Middle frontal gyrus (tissue), 1 donor: ENCODE data around the gene DGKE.

Source experiments
- DNase-seq: peaks from one replicate; pipeline ENCODE4 v3.0.0-alpha.2; 2015; ENCODE audit warnings: low spot score; ENCODE audit errors: extremely low spot score

Gene DGKE

DNA sequence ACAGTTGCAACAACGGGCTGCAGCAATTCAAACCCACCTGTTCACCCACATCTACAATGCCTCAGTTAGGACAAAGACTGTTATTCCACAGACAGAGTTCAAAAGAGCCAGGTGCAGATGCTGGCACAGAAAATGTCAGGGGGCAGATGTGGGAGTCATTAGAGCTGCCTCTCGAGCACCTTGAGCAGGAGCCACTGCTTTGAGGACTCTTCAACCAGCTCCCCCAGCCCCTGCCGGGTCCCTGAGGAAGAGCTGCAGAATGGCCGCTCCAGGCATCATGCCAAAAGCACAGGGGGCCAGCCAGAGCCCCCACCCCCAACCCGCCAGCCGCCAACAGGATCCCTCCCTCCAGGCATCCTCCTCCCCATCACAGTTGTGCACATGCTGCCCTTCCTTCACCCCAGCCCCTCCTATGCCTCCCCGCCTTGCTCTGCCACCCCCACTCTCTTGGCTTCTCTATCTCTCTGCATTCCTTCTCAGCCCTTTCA is 21.0 kb upstream of the DGKE start:
- DNase-seq: no peak

DNA sequence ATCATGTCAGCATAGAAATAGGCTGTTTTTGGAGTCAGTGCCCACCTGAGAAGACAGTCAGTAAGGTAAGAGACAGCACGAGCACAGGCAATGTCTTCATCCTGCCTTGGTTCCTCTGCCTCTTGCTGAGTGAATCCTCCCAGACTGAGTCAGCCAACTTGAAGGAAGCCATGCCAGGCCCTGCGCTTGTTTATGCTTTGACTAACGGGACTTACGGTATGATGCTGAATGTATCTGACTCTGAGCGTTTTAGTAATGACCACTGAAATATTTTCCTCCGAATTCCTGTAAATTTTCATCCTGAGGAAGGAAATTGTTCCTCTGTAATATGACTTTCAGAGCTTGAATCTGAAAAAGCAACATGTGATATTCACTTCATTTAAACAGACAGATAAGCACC is 18.2 kb upstream of the DGKE start:
- DNase-seq: no peak

DNA sequence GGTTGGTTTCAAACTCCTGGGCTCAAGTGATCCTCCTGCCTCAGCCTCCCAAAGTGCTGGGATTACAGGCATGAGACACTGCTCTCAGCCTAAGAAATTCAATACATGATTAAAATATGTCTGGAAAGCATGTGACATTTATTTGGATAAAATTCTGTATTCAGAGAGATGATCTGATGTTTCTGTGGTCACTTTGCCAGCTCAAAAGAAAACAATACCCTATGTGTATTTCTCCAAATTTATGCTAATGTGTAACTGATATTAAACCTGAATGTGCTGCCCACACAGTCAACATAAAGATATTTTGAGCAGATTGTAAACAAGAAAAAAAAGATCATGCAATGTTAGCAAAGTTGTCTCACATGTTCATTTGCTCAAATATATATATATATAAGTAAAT is 16.9 kb upstream of the DGKE start:
- no peak for DNase-seq

DNA sequence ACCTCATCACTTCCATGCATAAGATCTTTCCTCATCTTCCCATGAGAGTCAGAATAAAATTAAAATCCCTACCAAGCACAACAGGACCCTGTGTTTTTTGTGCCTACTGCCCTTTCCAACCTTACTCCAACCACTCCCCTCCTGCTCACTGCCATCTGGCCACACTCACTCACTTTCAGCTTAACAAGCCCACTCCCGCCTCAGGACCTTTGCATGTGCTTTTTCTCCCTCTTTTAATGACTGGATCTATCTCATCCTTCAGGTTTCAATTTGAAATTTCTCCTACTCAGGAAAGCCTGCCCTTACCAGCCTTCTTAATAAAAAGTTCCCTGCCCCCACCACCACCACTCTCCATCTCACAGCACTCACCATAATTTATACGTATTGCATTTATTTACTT is 14.9 kb upstream of the DGKE start:
- DNase-seq: no peak

DNA sequence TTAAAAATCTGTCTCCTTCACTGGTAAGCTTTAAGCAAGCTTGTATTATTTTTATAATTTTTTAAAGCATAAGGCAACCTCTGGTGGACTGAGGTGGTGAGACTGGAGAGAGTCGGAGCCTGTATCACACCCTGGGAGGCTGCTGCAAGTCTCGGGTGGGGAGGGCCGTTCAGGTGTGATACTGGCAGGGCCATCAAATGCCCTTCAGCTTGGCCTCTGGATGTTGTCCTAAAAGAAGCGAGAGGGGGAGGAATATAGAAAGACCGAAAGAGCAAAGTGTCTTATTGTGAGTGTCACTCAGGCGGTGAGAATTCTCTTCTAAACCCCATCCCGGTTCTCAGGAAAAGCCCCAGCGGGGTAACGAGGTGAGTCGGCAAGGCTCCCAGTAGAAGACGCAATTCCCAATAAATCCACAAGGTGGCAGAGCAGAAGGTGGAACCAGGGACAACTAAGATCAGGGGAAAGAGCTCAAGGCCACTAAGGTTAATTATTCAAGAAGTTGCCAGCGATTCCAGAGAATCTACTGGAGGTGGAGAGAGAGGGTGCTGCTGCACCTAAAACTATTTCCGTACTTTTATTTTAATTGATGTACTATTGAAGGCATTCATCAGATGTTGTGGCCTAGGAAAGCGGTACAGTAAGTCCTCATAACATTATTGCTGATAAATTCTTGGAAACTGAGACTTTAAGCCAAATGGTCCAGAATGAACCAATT is 14.4 kb upstream of the DGKE start:
- DNase-seq: no peak

DNA sequence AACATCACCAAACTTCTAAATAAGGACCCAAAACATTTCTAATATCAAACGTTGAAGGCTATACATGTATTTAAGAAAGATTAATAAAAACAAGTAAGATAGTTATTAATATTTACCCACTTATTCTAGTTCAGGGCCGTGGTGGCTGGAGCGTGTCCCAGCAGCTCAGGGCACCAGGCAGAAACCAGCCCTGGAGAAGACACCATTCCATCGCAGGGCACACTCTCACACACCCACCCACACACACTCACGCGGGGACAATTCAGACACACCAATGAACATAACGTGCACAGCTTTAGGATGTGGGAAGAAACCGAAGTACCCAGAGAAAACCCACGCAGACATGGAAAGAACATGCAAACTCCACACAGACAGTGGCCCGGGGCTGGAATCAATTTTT is 13.7 kb upstream of the DGKE start:
- DNase-seq: no peak

DNA sequence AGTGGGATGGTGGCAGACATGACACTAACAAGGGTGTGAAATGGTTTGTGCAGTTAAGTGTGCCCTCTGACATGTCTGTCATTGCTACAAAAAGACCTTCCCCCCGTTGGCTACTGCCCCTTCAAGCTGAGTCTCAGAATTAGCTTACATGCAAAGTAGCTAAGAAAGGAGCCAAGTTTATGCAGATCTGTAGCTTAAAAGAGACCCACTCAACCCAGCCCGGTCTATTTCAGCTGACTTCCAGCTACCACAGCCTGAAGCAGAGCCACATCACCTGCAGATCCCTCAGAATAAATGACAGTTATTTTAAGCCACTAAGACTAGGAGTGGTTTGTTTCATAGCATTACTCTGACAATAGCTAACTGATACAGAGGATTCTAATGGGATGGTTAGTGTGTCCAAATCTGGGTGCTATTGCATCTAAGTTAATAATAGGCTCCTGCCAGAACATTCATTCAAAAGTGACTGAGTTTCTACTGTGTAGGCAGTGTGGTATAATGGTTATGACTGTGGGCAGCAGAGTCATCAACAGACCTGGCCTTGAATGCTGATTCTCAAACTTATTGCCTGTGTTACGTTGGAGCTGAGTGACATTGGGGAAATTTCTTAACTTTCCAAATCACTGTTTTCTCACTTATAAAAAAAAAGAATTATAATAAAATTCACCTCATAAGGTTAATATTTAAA is 12.0 kb upstream of the DGKE start:
- no peak for DNase-seq

DNA sequence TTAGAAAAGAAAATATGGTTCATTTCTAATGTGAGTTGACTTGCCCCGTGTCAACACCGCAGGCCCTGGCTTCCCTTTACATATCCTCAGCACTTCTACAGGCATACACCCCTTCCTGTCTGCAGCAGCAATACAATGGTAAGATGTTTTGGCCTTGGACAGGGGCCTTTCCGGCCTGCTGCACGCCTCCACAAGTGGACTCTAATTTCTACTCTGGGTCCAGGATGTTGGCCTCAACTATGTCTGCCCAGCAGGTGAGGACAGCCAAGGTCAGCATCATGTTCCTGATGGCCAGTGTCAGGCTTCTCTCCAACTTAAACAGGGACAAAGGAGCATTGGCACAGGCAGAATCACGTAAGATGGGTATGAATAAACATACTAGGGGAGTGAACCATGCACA is 11.2 kb upstream of the DGKE start:
- DNase-seq: no peak

DNA sequence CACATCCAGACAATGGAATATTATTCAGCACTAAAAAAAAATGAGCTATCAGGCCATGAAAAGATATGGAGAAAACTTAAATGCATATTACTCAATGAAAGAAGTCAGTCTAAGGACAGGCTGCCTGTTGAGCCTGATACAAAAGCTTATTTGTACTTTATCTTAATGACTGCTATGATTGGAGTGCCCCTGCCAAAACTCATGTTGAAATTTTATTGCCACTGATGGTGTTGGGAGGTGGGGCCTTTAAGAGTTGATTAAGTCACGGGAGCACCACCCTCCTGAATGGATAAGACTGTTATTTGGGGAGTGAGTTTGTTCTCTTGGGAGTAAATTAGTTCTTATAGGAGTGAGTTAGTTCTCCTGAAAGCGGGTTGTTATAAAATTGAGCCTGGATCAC is 10.1 kb upstream of the DGKE start:
- DNase-seq: no peak

DNA sequence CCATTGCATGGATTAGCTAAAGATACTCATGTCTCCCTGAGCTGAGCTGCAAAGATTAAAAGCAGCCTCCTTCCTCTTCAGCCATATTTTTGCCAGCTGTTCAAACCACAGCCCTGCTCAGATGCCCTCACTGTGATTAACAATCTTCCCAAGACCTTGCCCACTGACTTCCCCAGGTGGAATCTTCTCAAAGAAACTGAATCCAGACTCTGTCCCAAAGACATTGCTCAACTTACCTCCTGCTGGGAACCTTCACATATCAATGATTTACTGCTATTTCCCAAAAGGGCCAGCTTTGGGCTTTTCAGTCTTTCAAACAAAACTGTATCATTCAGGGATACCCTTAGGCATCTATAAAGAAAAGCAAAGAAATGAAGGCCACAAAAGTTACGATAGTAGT is 9.4 kb upstream of the DGKE start:
- no peak for DNase-seq

DNA sequence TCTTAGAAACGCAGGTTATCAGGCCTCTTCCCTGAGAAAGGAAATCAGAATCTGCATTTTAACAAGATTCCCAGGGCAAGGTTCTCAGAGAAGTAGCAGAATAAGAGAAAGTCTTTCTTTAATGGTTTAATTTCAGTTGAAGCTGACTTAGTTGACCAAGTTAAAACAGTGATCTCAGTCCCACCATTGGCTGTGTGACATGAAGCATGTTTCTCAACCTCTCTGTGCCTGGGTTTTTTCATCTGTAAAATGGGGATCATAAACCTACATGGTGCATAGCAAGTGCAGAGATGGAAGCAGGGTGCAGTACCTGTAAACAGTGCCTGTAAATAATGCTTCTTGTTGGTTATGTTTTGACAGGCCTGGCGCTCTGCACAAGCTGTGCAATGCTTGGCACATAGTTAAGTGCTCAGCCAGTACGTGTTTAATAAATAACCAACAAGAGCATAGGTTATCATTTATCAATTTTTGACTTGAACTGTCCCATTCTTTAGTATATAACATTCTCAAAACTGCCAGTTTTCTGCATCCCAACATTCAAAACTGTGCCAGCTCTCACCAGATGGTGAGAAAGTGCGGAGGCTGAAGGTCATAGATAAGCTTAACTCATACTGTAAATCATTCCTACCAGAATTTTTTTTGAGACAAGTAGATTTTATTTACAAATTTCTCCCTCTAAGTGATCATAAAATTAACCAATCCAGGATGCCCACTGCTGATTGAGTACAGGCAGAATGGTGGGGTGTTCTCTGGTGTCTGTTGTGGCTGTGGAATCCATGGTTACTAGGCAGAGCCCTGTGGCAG is 7.1 kb upstream of the DGKE start:
- DNase-seq: no peak

DNA sequence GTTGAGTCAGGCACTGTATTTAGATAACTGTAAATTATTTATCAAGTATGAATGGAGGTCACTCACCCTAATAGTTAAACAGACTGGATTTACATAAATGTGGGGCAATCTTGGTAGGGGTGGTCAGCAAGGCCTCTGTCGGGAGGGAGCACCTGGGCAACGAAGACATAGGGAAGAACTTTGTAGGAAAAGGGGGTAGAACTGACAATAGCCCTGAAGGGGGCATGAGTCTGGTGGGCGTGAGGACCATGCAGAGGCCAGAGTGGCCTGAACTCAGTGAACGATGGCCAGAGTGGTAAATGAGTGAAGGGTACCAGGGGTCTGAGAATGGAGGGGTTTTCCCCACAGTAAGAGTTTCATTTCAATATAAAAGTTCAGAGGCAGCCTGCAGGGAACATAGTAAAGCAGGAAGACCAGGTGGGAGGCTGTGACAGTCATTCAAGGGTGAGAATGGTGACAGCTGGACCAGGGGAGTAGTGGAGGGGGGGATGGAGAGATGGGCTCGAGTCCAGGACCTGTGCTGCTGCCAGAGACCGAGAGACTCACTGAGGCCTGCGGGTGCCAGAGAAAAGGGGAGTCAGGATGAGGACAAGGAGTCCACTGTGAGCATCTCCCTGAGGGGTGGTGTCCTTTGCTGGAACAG is 3.1 kb upstream of the DGKE start:
- no peak for DNase-seq

DNA sequence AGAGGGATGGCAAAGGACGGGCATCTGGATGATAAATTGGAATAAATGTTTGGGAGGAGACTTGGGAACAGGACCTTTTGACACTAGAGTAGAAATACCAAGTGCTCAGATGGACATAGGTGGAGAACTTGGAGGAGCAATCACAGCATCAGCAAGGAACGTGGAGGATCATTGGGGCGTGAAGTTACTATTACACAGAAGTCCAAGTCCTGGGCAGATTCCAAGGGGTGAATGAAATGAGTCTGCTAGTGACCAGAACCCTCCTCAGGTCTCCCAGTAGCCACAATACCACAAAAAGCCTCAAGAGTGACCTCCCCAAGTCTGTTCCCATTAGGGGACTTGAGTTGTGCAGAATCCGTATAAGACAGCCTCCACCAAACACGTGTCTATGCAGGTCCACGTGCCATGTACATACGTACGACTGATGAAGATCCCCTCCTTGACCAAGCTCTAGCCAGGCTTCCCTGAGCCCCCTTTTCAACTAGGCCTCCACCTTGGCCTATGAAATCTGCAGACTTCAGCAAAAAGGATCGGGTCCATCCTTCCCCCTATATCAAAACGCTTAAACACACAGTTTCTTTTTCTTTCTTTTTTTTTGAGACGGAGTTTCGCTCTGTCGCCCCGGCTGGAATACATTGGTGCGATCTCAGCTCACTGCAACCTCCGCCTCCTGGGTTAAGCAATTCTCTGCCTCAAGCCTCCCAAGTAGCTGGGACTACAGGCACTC is 2.4 kb upstream of the DGKE start:
- no peak for DNase-seq

DNA sequence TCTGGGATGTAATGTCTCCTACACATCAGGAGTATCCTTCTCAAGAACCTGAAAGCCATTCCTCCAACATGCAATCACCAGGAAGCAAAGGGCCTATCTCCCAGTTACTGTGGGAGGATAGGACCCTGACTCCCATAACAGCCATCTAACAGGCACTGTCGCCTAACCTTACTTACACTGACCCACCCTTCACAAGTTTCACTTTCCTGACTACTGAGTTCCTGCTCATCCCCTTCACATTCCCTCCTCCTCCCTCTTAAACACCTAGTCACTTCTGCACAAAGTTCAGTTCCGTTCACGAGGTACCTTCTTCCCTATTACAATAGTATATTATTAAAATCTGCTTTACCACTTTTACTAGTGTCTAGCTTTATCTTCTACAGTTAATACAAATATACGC is 1.5 kb upstream of the DGKE start:
- no peak for DNase-seq

DNA sequence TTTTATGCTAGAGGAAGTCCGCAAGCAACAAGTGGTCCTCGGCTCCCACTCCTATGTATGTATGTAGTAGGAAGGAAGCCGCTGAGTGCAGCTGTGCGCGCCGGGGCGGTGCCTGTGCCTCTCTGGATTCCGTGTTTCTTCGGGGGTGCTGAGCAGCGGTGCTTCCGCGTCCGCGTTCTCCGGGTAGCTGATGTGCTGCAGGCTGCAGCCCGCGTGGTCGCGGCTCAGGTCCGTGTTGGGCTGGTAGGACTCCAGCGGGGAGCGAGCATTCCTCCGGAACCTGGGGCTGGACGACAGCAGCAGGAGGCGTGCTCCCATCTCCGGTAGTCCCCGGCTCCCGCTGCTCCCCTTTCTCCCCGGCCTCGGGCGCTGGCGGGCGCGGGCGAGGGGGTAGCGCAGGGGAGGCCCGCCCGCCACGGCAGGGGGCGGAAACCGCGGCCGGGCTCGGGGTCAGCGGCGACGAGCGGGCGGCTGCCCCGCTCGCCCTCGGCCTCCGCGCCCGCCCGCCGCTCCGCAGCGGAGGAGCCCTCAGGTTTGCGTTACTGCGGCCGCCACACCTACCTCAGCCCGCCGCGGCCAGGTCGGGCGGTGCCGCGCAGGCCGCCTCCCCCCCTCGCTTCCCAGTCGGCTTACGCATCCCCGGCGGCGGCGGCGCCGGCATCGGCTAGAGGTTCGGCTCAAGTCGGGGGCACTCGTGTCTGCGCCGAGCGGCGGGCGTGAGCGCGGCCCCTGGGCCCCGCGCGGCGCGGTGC is 718 bp upstream of the DGKE start:
- no peak for DNase-seq

DNA sequence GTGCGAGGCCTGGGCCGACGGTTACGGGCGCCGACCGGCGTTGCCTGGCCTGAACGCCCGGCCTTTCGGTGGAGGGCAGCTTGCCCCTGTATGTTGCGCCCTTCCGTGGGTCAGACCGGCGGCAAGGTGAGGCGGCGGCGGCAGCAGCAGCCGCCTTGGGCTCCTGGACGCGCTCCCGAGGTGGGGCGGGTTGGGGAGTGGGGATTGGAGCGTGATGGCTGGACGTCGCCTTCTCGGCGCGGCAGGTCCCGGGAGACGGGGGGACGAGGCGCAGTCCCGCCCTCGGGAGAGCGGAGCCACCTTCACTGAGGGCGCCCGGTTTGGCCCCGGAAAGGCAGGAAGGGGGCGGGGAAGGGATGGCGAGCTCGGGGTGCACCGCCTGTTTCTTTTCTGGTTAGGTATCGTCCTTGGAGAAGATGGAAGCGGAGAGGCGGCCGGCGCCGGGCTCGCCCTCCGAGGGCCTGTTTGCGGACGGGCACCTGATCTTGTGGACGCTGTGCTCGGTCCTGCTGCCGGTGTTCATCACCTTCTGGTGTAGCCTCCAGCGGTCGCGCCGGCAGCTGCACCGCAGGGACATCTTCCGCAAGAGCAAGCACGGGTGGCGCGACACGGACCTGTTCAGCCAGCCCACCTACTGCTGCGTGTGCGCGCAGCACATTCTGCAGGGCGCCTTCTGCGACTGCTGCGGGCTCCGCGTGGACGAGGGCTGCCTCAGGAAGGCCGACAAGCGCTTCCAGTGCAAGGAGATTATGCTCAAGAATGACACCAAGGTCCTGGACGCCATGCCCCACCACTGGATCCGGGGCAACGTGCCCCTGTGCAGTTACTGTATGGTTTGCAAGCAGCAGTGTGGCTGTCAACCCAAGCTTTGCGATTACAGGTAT is 671 bp downstream of the DGKE start:
- DNase-seq: no peak

DNA sequence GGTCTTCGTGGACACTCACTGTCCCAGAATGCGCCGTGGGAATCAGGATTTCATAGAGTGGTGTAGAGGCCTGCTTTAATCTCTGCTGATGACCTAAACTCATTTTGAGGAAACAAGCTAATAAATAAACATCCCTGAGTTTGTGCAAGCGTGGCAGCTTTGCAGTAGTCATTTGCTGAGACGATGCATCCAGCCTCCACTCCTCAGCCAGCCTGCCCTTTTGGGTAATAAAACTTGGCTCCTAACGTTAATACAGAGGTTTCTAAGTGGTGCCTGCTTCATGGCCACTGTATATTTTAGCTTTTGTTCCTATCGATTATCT is 1.3 kb downstream of the DGKE start:
- DNase-seq: no peak

DNA sequence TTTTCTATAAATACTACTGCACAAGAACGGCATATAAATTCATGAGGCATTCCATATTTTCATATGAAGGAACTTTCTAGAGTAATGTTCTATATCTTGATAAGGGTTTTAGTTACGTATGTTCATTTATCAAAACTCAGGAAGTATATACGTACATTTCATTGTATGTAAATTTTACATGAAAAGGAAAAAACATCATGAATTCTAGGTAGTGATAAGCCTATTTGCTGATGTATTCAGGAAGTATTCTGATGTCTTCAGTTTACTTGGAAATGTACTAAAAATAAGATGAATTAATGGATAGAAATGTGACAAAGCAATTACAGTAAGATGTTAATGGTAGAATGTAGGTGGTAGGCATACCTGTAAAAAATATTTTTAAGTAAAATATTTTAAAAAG is 4.7 kb downstream of the DGKE start:
- no peak for DNase-seq

DNA sequence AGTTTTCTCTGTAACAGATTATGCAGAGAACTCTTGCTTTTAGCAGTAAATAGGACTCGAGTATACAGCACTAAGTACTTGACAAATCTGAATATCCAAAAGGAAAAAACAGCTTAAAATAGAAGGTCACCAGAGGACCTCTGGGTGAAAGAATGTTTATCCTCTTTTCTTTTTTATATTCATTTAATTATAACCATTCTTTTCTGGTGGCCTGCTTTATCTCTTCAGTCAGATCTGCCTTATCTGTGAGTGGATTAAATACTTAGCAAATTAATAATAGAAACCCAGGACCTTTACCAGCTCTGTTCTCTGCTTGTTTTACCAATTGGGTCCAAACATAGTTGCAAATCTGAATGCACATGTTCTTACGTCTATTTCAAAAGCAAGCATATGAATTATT is 8.6 kb downstream of the DGKE start:
- DNase-seq: no peak

DNA sequence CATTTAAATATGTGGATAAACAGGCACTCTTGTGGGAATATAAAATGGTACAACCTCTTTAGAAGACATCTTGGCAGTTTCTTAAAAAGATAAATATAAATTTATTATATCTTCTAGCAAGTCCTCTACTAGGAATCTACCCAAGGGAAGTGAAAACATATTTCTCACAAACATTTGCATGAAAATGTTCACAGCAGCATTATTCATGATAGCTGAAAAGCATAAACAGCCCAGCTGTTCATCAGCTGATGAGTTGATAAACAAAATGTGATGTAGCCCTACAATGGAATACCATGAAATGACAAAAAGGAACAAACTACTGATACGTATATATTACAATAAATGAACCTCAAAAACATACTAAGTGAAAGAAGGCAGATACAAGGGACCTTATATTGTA is 12.0 kb downstream of the DGKE start:
- no peak for DNase-seq
